ENCODE results near the gene PNMT. TPM values are rescaled to one million over a fixed set of nuclear protein-coding genes. Genes with fewer than 3 reads are reported as not detected.

PNMT gene
- total and polyA plus RNA-seq, 2 of the 13 experiments (the other 11 are each of a cell fraction or from before 2014, with no cell fraction given) = 0.25 TPM; not detected in 1

DNA sequence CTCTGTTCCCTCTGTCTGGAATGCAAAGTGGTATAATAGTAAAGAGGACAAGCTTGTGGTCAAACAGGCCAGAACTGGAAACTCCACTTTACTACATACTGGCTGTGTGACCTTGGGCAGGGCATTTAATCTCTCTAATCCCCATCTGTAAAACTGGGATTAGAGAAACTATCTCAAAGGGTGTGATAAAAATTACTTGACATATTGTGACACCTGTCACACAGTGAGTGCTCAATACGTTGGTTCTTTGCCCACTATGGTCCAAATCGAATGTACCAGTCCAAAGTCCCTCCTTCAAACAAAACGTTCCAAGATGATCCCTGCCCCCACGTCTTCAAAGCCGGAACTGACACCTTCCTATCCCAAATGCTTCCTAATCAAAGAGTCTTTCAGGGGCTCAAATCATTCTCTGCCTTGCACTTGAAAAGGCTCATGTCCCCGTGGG, 18.9 kb downstream of the PNMT start (continued):
- TF ChIP-seq POLR2AphosphoS2 (IDR thresholded peaks at IDR 0.05; ENCODE audit: low read depth, low read length) (no peak), HNRNPK (IDR thresholded peaks at IDR 0.05; ENCODE audit: low read depth, low read length, poor library complexity, severe bottlenecking) (no peak), ZNF841 (CRISPR knock-in tag; IDR thresholded peaks at IDR 0.05; ENCODE audit: borderline replicate concordance) (no peak), TBX2 (CRISPR knock-in tag; IDR thresholded peaks at IDR 0.05; ENCODE audit: borderline replicate concordance) (peak; percentile 74), ONECUT2 (CRISPR knock-in tag; IDR thresholded peaks at IDR 0.05) (peak; percentile 81), POLR2G (IDR thresholded peaks at IDR 0.05; ENCODE audit: low read depth, low read length) (no peak), ZGPAT (CRISPR knock-in tag; IDR thresholded peaks at IDR 0.05) (no peak), TARDBP (CRISPR knock-in tag; IDR thresholded peaks at IDR 0.05) (no peak), REPIN1 (CRISPR knock-in tag; IDR thresholded peaks at IDR 0.05; ENCODE audit: borderline replicate concordance, low read depth) (peak; percentile 12; the same call in 1 of the 2 replicates), ZBTB42 (CRISPR knock-in tag; IDR thresholded peaks at IDR 0.05) (no peak), TBL1XR1 (IDR thresholded peaks at IDR 0.05; ENCODE audit: borderline replicate concordance, low read length, partially characterized antibody) (no peak), ZNF878 (CRISPR knock-in tag; IDR thresholded peaks at IDR 0.05) (no peak), MEIS1 (CRISPR knock-in tag; IDR thresholded peaks at IDR 0.05; ENCODE audit: borderline replicate concordance) (peak; percentile 3; the same call in 1 of the 2 replicates), FOSL2 (CRISPR knock-in tag; IDR thresholded peaks at IDR 0.05) (0 out of 2 replicates have a peak, but pooled peaks have one; percentile 14), ZNF589 (CRISPR knock-in tag; conservative IDR thresholded peaks at IDR 0.05) (no peak), RXRB (CRISPR knock-in tag; IDR thresholded peaks at IDR 0.05; ENCODE audit: borderline replicate concordance) (peak; percentile 14; the same call in 1 of the 2 replicates), ZNF160 (CRISPR knock-in tag; IDR thresholded peaks at IDR 0.05) (no peak; the same call in 1 of the 2 replicates), HINFP (CRISPR knock-in tag; IDR thresholded peaks at IDR 0.05; ENCODE audit: low read depth) (no peak), ZBTB21 (CRISPR knock-in tag; IDR thresholded peaks at IDR 0.05) (no peak), ZNF280D (CRISPR knock-in tag; IDR thresholded peaks at IDR 0.05) (no peak)
- TF ChIP-seq, protein P1, sequence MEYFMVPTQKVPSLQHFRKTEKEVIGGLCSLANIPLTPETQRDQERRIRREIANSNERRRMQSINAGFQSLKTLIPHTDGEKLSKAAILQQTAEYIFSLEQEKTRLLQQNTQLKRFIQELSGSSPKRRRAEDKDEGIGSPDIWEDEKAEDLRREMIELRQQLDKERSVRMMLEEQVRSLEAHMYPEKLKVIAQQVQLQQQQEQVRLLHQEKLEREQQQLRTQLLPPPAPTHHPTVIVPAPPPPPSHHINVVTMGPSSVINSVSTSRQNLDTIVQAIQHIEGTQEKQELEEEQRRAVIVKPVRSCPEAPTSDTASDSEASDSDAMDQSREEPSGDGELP (IDR thresholded peaks at IDR 0.05; ENCODE audit: borderline replicate concordance, low read depth) = no peak
- TF ChIP-seq, protein P2, sequence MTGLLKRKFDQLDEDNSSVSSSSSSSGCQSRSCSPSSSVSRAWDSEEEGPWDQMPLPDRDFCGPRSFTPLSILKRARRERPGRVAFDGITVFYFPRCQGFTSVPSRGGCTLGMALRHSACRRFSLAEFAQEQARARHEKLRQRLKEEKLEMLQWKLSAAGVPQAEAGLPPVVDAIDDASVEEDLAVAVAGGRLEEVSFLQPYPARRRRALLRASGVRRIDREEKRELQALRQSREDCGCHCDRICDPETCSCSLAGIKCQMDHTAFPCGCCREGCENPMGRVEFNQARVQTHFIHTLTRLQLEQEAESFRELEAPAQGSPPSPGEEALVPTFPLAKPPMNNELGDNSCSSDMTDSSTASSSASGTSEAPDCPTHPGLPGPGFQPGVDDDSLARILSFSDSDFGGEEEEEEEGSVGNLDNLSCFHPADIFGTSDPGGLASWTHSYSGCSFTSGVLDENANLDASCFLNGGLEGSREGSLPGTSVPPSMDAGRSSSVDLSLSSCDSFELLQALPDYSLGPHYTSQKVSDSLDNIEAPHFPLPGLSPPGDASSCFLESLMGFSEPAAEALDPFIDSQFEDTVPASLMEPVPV (CRISPR knock-in tag; IDR thresholded peaks at IDR 0.05) = no peak
